Activated CD8-positive, alpha-beta memory T cell treated with anti-CD3 and anti-CD28 coated beads, Interleukin-2, amount 50 U/mL, for 48 hours (primary cell): Measurements from ENCODE around the gene STARD8.
"Not testable (repeated sequence)": the region's sequence is repeated elsewhere in the genome, so short reads cannot be mapped to it uniquely, and the experiment has no call there.

Experiments
- DNase-seq: peaks from one replicate; pipeline ENCODE4 v3.0.0-alpha.2; 2020

STARD8 gene

GRCh38 chrX:68719181-68719903 lies 71.9 kb downstream of the STARD8 start:
- DNase-seq = no peak

- no peak for DNase-seq
Measured at GRCh38 chrX:68719904-68720614, 72.6 kb downstream of the STARD8 start.

- no peak for DNase-seq
Measured at GRCh38 chrX:68720851-68721250, 73.4 kb downstream of the STARD8 start.

- DNase-seq = no peak
Measured at GRCh38 chrX:68721546-68721945, 74.1 kb downstream of the STARD8 start.

GRCh38 chrX:68721991-68722860 lies 74.8 kb downstream of the STARD8 start:
- DNase-seq = no peak

GRCh38 chrX:68723491-68724155 lies 76.2 kb downstream of the STARD8 start:
- no peak for DNase-seq

GRCh38 chrX:68724531-68725020 lies 77.1 kb downstream of the STARD8 start:
- no peak for DNase-seq

DNA sequence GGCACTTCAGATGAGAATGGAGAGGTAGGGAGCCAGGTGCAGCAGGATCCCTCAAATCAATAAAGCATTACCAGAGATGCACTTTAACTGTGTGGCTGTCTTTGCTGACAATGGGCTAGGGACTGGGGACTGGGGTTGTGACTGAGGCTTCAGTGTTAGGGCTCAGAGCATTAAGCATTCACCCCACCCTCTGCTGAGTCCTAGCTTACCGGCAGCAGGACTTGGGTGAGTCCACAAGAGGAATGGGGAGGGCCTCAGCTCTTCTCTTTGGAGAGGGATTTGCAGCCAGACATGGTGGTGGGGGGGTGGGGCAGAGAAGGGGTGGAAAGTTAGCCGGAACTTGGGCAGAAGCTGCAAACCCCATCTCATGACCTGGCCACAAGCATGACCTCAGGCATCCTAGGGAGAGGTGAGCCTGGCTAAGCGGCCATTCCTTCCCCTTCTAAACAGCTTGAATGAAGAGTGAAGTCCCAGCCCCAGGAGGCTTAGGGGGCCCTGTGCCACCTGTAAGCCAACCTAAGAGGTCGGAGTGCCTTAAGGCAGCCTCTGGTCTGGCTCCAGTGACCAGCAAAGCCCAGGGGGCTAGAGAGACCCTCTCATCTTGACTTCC lies 78.4 kb downstream of the STARD8 start:
- no peak for DNase-seq

GRCh38 chrX:68726366-68726765 lies 78.9 kb downstream of the STARD8 start:
- no peak for DNase-seq

DNA sequence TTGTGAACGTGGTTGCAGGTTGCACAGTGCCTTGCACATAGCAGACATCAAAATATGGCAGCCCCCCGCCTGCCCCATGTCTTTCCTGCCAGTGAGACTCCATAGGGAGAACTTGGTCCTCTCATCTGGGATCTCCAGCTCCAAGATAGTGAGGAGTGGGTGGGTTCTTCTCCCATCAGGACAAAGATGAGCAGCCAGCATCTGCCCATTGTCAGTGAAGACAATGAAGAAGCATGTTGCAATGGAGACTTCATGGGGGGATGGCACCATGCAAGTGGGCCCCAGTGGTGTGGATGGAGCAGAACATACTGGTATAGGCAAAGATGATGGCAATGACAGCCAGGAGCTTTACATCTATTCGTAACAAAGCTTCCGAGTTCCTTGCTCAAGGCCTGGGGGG lies 80.2 kb downstream of the STARD8 start:
- no peak for DNase-seq

- DNase-seq = no peak
Measured at GRCh38 chrX:68728186-68728585, 80.7 kb downstream of the STARD8 start.

GRCh38 chrX:68731254-68731653 lies 83.8 kb downstream of the STARD8 start:
- DNase-seq = no peak

DNA sequence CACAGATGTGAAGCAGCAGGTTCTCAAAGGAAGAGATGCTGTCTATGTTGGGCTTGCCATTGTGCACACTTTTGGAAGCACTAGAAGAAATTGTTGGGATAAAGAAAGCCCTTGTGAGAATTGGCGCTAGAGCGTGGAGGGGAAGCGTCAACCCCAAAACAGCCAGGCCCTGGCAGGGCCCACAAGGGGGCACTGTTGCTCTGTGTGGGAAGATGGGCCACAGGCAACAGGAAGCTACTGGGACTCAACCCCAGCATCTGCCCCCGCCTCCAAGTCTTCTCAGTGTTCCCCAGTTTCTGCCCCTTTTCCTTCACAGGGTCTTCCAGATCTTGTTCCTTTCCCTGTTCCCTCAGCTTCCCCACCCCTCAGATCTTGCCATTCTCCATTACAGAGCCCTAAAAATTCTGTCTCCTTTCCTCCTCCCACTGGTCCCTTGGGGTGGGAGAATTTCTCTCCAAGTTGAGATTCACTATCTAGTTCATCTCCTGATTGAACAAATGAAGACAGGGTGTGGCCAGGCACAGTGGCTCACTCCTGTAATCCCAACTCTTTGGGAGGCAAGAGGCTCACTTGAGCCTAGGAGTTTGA lies 85.5 kb downstream of the STARD8 start:
- peak; percentile 86 for DNase-seq

- DNase-seq = no peak
Measured at GRCh38 chrX:68735266-68735665, 87.8 kb downstream of the STARD8 start.

GRCh38 chrX:68741864-68742263 lies 94.4 kb downstream of the STARD8 start:
- not testable (repeated sequence) for DNase-seq

DNA sequence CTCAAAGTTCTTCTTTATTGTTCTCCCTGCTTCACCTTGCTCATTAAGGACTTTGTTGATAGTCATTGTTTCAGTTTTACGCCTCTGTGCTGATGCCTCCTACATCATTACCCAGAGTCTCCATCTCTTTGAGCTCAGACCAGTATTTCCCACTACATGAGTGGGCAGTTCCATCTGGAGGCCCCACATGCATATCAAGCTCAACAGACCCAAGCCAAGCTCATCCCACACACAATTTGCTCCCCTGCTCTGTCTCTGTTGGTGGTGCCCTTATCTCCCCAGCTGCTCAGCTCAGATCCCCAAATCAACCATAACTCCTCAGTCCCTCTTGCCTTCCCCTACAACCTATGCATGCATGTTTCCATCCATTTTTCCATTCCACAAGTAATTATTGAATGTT lies 96.3 kb downstream of the STARD8 start:
- DNase-seq = no peak

GRCh38 chrX:68746988-68747387 lies 99.5 kb downstream of the STARD8 start:
- DNase-seq = no peak

DNA sequence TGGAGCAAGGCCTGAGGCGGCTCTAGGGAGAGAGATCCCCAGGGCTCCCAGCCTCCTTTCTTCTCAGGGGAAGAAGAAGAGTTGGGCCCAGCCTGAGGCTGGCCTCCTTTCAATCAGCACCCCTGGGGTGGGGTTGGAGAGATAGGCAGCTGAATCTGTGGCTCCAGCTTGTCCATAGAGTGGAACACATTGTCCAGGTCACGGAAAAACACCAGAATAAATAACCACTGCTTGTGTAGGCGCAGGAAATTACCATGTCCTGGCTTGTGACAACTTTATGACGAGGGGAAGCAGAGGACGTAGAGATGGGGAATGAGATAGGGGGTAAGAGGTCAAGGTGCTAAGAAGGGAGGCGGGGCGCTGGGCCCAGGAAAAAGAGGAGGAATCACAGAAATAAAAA lies 100.6 kb downstream of the STARD8 start:
- no peak for DNase-seq

- no peak for DNase-seq
Measured at GRCh38 chrX:68749426-68749825, 102.0 kb downstream of the STARD8 start.

DNA sequence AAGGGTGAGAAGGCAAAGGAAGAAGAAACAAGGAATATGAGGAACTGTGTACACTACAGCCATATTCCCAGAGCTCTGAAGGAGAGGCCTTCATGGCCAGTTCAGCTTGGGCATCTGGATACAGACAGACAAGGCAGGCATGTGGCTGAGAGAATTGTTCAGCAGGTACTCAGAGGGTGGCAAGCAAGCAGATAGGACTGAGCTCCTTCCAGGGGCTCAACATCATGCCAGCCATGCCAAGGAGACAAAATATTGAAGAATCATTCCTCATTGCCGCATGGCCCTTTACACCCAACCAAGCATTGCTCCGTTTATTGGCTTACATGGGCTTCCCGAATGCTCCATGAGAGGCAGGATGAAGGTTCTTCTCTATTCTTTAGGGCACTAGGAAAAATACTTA lies 102.8 kb downstream of the STARD8 start:
- DNase-seq = no peak

- no peak for DNase-seq
Measured at GRCh38 chrX:68751372-68751771, 103.9 kb downstream of the STARD8 start.

DNA sequence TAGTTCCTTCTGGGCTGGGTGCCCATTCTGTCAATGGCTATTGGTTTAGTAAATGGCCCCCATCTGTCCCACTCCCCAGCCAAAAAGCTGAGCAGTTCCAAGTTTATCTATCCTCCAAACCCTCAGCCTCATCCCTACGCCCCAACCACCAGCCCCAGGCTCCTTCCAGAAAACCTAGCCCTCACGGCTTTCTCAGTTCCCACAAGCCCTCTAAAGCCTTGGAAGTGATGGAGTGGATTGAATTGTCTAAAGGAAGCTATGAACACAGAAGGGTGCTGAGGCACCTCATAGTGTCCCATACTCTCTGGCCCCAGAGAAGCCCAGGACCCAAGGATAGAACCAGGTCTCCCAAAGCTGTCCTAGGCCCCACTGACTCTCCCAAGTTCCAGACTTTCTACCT lies 105.8 kb downstream of the STARD8 start:
- DNase-seq = no peak
